ENCODE results near the gene TMC4. TPM values are rescaled to one million over a fixed set of nuclear protein-coding genes. Genes with fewer than 3 reads are reported as not detected.
"Not testable (repeated sequence)": the region's sequence is repeated elsewhere in the genome, so short reads cannot be mapped to it uniquely, and the experiment has no call there.

The TMC4 gene, protein sequence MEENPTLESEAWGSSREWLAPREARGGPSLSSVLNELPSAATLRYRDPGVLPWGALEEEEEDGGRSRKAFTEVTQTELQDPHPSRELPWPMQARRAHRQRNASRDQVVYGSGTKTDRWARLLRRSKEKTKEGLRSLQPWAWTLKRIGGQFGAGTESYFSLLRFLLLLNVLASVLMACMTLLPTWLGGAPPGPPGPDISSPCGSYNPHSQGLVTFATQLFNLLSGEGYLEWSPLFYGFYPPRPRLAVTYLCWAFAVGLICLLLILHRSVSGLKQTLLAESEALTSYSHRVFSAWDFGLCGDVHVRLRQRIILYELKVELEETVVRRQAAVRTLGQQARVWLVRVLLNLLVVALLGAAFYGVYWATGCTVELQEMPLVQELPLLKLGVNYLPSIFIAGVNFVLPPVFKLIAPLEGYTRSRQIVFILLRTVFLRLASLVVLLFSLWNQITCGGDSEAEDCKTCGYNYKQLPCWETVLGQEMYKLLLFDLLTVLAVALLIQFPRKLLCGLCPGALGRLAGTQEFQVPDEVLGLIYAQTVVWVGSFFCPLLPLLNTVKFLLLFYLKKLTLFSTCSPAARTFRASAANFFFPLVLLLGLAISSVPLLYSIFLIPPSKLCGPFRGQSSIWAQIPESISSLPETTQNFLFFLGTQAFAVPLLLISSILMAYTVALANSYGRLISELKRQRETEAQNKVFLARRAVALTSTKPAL
- total RNA-seq (10 to 100 TPM; 45.3 to 74.0 TPM), polyA plus RNA-seq (ENCODE audit: insufficient read length in 6 of 6) (10 to 100 TPM; 29.1 to 39.7 (median 32.0) TPM)
- long read RNA-seq, donor 1, partial matches to known transcripts = 12 of 17 reads
- long read RNA-seq, donor 1, other reads (novel, unspliced or antisense) = 0 of 17 reads
- long read RNA-seq, donor 2, partial matches to known transcripts = 0 of 6 reads
- long read RNA-seq, donor 2, other reads (novel, unspliced or antisense) = 0 of 6 reads
- long read RNA-seq, donor 3, partial matches to known transcripts = 0 of 2 reads
- long read RNA-seq, donor 3, other reads (novel, unspliced or antisense) = 0 of 2 reads
- long read RNA-seq, donor 4, transcript TMC4-210 (15 exons, 2,373 nt) = major isoform, 16 of 32 reads
- long read RNA-seq, donor 4, partial matches to known transcripts = 10 of 32 reads
- long read RNA-seq, donor 4, other reads (novel, unspliced or antisense) = 4 of 32 reads
- long read RNA-seq, donor 5, partial matches to known transcripts = 11 of 16 reads
- long read RNA-seq, donor 5, other reads (novel, unspliced or antisense) = 0 of 16 reads
- long read RNA-seq, donor 6, transcript TMC4-210 (15 exons, 2,373 nt) = major isoform, 6 of 8 reads
- long read RNA-seq, donor 6, partial matches to known transcripts = 0 of 8 reads
- long read RNA-seq, donor 6, other reads (novel, unspliced or antisense) = 0 of 8 reads
- long read RNA-seq, donor 7, partial matches to known transcripts = 0 of 2 reads
- long read RNA-seq, donor 7, other reads (novel, unspliced or antisense) = 0 of 2 reads
- long read RNA-seq, donor 8, partial matches to known transcripts = 0 of 4 reads
- long read RNA-seq, donor 8, other reads (novel, unspliced or antisense) = 0 of 4 reads
- long read RNA-seq, donor 9 = 0 reads
- long read RNA-seq, donor 10, partial matches to known transcripts = 5 of 14 reads
- long read RNA-seq, donor 10, other reads (novel, unspliced or antisense) = 4 of 14 reads
- long read RNA-seq, donor 11 = 0 reads
- long read RNA-seq, donor 12, partial matches to known transcripts = 12 of 14 reads
- long read RNA-seq, donor 12, other reads (novel, unspliced or antisense) = 0 of 14 reads

DNA sequence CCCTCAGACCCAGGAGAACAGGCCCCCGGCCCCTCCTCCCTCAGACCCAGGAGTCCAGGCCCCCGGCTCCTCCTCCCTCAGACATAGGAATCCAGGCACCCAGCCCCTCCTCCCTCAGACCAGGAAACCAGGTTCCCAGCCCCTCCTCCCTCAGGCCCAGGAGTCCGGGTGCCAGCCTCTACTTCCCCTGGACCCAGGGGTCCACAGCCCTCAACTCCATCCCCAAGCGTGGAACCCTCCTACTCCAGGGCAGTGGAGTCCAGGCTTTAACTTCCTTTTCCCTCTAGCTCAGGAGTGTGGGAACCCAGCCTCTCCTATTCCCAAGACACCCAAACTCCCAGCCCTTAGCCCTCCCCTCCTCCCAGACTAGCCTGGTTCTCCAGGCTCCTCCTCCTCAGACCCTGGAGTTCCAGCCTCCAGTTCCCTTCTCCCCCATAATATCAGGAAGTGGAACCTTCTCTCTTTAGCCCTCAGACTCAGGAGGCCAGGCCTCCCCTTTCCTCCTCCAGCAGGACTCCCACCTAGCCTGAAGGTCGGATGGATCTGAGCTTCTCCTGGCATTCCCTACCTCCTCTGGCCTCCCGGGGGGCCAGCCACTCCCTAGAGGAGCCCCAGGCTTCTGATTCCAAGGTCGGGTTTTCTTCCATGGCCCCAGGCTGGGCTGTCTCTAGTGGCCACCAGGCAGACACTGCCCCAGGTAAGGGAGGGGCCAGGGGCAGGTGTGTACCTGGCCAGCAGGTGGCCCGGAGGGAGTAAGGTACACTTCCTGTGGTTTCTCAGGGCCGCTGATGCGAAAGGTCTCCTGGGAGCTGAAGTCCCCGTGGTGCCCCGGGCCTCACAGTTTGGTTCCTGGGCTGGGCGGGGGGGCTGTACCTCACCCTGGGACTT is at the start of gene TMC4:
Gene TMC4 (minus strand): TSS at position 690 of the 888 bp plus-strand sequence. CDS start 43 bp downstream, at position 647.
- peaks cover 4 to 22% of the 10 kb centered on the region in 2 donors for H3K4me1 ChIP-seq
- H3K4me3 ChIP-seq = peak within 1 kb of the TSS; percentile 18 to 40
- peak; percentile 96 for ATAC-seq
- no peaks in the 10 kb centered on the region for H3K9me3 ChIP-seq
- DNase-seq = peak in 3 of 4 donors; percentile 75 to 87 (median 76)
- no peaks in the 10 kb centered on the region for H3K27me3 ChIP-seq
- TF ChIP-seq, protein P1, sequence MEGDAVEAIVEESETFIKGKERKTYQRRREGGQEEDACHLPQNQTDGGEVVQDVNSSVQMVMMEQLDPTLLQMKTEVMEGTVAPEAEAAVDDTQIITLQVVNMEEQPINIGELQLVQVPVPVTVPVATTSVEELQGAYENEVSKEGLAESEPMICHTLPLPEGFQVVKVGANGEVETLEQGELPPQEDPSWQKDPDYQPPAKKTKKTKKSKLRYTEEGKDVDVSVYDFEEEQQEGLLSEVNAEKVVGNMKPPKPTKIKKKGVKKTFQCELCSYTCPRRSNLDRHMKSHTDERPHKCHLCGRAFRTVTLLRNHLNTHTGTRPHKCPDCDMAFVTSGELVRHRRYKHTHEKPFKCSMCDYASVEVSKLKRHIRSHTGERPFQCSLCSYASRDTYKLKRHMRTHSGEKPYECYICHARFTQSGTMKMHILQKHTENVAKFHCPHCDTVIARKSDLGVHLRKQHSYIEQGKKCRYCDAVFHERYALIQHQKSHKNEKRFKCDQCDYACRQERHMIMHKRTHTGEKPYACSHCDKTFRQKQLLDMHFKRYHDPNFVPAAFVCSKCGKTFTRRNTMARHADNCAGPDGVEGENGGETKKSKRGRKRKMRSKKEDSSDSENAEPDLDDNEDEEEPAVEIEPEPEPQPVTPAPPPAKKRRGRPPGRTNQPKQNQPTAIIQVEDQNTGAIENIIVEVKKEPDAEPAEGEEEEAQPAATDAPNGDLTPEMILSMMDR (IDR thresholded peaks at IDR 0.05) = peak; percentile 26 to 52
- intact Hi-C loops (cut with DNase I) = loop anchor here in 1 of 2 donors (5.0 kb wide), 1 partner anchor 60 kb away; no protein-coding TSS in a partner anchor
- H3K36me3 ChIP-seq = peaks cover 0 to 22% of the 10 kb centered on the region in 2 donors
- H3K27ac ChIP-seq = peak within 1 kb of the TSS in 1 of 2 donors; percentile 15

DNA sequence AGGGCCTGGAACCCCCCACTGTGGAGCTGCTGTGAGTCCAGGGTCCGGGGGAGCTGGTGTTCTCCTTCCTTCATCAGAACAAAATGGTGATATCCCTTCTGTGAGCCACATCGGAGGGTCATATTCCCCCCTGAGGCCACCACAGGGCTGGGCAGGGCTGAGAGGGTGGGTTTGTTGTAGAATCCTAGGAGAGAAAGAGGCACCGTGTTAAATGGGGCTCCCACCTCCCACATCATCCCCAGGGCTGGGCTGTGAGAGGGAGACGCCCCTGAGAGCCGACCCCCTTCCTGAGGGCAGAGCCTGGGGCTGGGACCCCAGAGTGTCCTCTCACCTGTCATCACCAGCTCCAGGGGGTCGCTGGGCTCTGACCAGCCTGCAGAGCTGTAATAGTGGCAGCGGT is 49.0 kb upstream of the TMC4 start:
- intact Hi-C loops (cut with DNase I); ATAC-seq; H3K9me3 ChIP-seq: not testable (repeated sequence)
- Histone ChIP-seq H3K27me3 (peaks cover 0 to 14% of the 10 kb centered on the region in 2 donors), H3K4me1 (peaks cover 0 to 27% of the 10 kb centered on the region in 2 donors), H3K27ac (peak overlapping the region in 1 of 2 donors; percentile 84), H3K4me3 (peak overlapping the region in 1 of 2 donors; percentile 49), H3K36me3 (peaks cover 0 to 26% of the 10 kb centered on the region in 2 donors)
- peak in 1 of 4 donors; percentile 17 for DNase-seq

DNA sequence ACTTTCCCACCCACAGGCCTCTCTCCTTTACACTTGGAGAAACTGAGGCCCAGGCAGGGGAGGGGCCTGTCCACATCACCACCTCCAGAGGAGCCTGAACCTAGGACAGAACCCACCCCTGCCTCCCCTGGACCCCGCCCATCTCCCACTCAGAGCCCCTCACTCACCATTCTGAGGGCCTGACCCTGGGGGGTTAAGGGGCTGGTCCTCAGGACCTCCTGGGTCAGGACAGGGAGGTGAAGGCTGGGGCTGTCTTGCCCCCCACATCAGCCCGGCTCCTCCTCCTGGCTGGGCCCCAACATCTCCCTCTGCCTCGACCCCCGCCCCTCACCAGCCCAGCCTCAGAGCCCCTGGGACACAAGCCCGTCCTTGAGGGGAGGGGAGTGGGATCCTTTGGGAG is 46.7 kb upstream of the TMC4 start:
- Histone ChIP-seq H3K4me1 (peaks cover 0 to 45% of the 10 kb centered on the region in 2 donors), H3K4me3 (peak overlapping the region in 1 of 2 donors; percentile 11), H3K27me3 (peaks cover 0 to 14% of the 10 kb centered on the region in 2 donors), H3K36me3 (peaks cover 0 to 38% of the 10 kb centered on the region in 2 donors)
- intact Hi-C loops (cut with DNase I); H3K9me3 ChIP-seq; DNase-seq; ATAC-seq; H3K27ac ChIP-seq: not testable (repeated sequence)

DNA sequence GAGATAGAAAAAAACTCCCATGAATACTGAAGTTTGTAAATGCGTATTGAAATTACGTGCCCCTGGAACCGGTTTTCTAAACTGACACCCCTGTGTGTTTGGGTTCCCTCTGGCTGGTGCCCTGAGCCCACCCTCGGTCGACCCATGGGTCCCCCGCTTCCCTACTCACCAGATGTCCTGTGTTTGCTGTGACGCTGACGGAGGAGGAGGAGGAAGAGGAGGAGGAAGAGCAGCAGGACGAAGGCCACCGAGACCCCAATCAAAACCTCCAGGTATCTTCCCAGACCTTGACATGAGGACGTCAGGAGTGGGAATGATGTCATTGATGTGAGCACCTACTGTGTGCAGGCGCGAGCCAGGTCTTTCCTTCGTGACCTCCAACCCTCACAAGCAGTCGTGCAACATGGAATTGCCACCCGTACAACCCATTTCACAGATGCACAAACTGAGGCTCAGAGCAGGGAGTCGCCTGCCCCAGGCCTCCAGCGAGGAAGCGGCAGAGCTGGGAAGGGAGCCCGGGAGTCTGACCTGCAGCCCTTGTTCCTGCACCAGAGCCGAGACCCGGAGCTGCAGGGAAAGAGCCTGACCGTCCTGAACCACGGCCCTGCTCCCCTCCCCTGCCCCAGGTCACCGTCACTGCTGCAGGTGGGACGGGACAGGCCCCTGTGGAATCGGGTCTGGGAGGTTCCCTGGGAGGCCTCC is 46.2 kb upstream of the TMC4 start:
- DNase-seq (no peak), ATAC-seq (no peak)
- intact Hi-C loops (cut with DNase I) = no loop called here
- TF ChIP-seq, protein P1 (IDR thresholded peaks at IDR 0.05) = no peak
- H3K36me3 ChIP-seq = peaks cover 0 to 38% of the 10 kb centered on the region in 2 donors
- peak overlapping the region in 1 of 2 donors; percentile 11 for H3K4me3 ChIP-seq
- no peaks in the 10 kb centered on the region for H3K9me3 ChIP-seq
- H3K27ac ChIP-seq = no peak overlapping the region
- peaks cover 0 to 14% of the 10 kb centered on the region in 2 donors for H3K27me3 ChIP-seq
- peaks cover 0 to 46% of the 10 kb centered on the region in 2 donors for H3K4me1 ChIP-seq

Data from left lung (tissue), 14 donors.